HepG2 (cell line): ENCODE data around the gene TNFSF12. TPM values are rescaled to one million over a fixed set of nuclear protein-coding genes. Genes with fewer than 3 reads are reported as not detected.

Experiments
- ATAD3A ChIP-seq: sonication (generic); formaldehyde crosslinking; IDR thresholded peaks from 2 replicates; pipeline ENCODE4 v1.4.0; 2020; ENCODE audit warnings: missing genetic modification reagents
- BORCS8-MEF2B ChIP-seq: sonication (generic); formaldehyde crosslinking; IDR thresholded peaks from 2 replicates; pipeline ENCODE4 v1.8.0; 2022; ENCODE audit warnings: mild to moderate bottlenecking, missing genetic modification reagents
- EP300 ChIP-seq, 3 experiments: sonication (generic) in 1 of 3; formaldehyde crosslinking in 1 of 3; IDR thresholded peaks; 2 replicates each; pipeline versions ENCODE4 v1.5.1 to v1.6.1; 2011 to 2020; ENCODE audit warnings: low read depth in 2 of 3, low read length in 2 of 3, borderline replicate concordance in 1 of 3, improper control_type of control experiment in 1 of 3, mild to moderate bottlenecking in 1 of 3, missing genetic modification reagents in 1 of 3, moderate library complexity in 1 of 3
- HNRNPH1 ChIP-seq: fragments of 200-400 bp; formaldehyde crosslinking; optimal IDR thresholded peaks from 2 replicates; pipeline ENCODE3; 2017; ENCODE audit warnings: mild to moderate bottlenecking, low read depth, low read length
- KDM1A ChIP-seq: IDR thresholded peaks from 2 replicates; pipeline ENCODE4 v1.6.1; 2016; ENCODE audit warnings: missing compliant biosample characterization
- NRL ChIP-seq: sonication (generic); formaldehyde crosslinking; IDR thresholded peaks from 2 replicates; pipeline ENCODE4 v1.5.0; 2020; ENCODE audit warnings: missing genetic modification reagents, mild to moderate bottlenecking, moderate library complexity, borderline replicate concordance
- PAWR ChIP-seq: sonication (generic); formaldehyde crosslinking; IDR thresholded peaks from 2 replicates; pipeline ENCODE4 v1.4.0; 2020; ENCODE audit warnings: missing genetic modification reagents, mild to moderate bottlenecking, borderline replicate concordance
- PCBP2 ChIP-seq: fragments of 200-400 bp; formaldehyde crosslinking; optimal IDR thresholded peaks from 2 replicates; pipeline ENCODE3; 2018; ENCODE audit warnings: low read length, low read depth; ENCODE audit not compliant: poor library complexity, severe bottlenecking
- RBM39 ChIP-seq: fragments of 200-400 bp; formaldehyde crosslinking; IDR thresholded peaks from one replicate; pipeline ENCODE4 v1.6.1; 2018; ENCODE audit warnings: antibody characterized with exemption, mild to moderate bottlenecking, low read depth, low read length; ENCODE audit not compliant: poor library complexity, severe bottlenecking
- SAP130 ChIP-seq: IDR thresholded peaks from 2 replicates; pipeline ENCODE4 v1.6.1; 2016; ENCODE audit warnings: low read depth
- SRSF4 ChIP-seq: fragments of 200-400 bp; formaldehyde crosslinking; IDR thresholded peaks from one replicate; pipeline ENCODE4 v1.6.1; 2018; ENCODE audit warnings: mild to moderate bottlenecking, low read depth, low read length, moderate library complexity; ENCODE audit not compliant: poor library complexity, severe bottlenecking
- THAP11 ChIP-seq: IDR thresholded peaks from 2 replicates; pipeline ENCODE4 v1.6.1; 2016; ENCODE audit warnings: missing biosample characterization, missing genetic modification reagents
- XRCC5 ChIP-seq: fragments of 200-400 bp; formaldehyde crosslinking; optimal IDR thresholded peaks from 2 replicates; pipeline ENCODE3; 2017; ENCODE audit warnings: mild to moderate bottlenecking, low read length
- ZBTB7B ChIP-seq: sonication (generic); formaldehyde crosslinking; IDR thresholded peaks from 2 replicates; pipeline ENCODE4 v1.4.0; 2020; ENCODE audit warnings: missing genetic modification reagents
- ZFY ChIP-seq: sonication (generic); formaldehyde crosslinking; IDR thresholded peaks from 2 replicates; pipeline ENCODE4 v1.4.0; 2020; ENCODE audit warnings: missing genetic modification reagents
- ZNF292 ChIP-seq: sonication (generic); formaldehyde crosslinking; IDR thresholded peaks from 2 replicates; pipeline ENCODE4 v1.8.1; 2022; ENCODE audit warnings: mild to moderate bottlenecking, low read depth, missing genetic modification reagents, borderline replicate concordance
- ZNF432 ChIP-seq: sonication (generic); formaldehyde crosslinking; IDR thresholded peaks from 2 replicates; pipeline ENCODE4 v1.5.0; 2020; ENCODE audit warnings: missing genetic modification reagents, mild to moderate bottlenecking, borderline replicate concordance
- ZNF589 ChIP-seq: sonication (generic); formaldehyde crosslinking; conservative IDR thresholded peaks from 2 replicates; pipeline ENCODE4 v1.8.0; 2022; ENCODE audit warnings: mild to moderate bottlenecking, moderate library complexity, missing genetic modification reagents
- ZNF713 ChIP-seq: sonication (generic); formaldehyde crosslinking; IDR thresholded peaks from 2 replicates; pipeline ENCODE4 v1.4.0; 2020; ENCODE audit warnings: mild to moderate bottlenecking, missing genetic modification reagents
- ZNF724P ChIP-seq: sonication (generic); formaldehyde crosslinking; IDR thresholded peaks from 2 replicates; pipeline ENCODE4 v1.8.0; 2022; ENCODE audit warnings: missing genetic modification reagents, borderline replicate concordance
- ZNF773 ChIP-seq: sonication (generic); formaldehyde crosslinking; IDR thresholded peaks from 2 replicates; pipeline ENCODE4 v1.4.0; 2020; ENCODE audit warnings: missing genetic modification reagents, borderline replicate concordance
- polyA plus RNA-seq, 8 experiments: library from polyadenylated mRNA; depleted of rRNA in 3 of 8; stranded (reverse) in 7 of 8; unstranded in 1 of 8; fragments of >200 nt; fragmentation: Illumina TruSeq in 4 of 8; extraction: Trizol in 4 of 8; gene quantifications; 2 replicates each; pipeline versions ENCODE4 v1.2.1 to v1.2.3, GENCODE V29; 2011 to 2016; ENCODE audit warnings: low read depth in 4 of 8, missing spikeins in 1 of 8, mixed read lengths in 1 of 8; ENCODE audit not compliant: insufficient read depth in 1 of 8
- total RNA-seq, 5 experiments: library from RNA; depleted of rRNA; stranded (reverse); fragments of >200 nt; fragmentation: Illumina TruSeq; extraction: Trizol; gene quantifications; 2 replicates each; pipeline ENCODE4 v1.2.3, GENCODE V29; 2016; ENCODE audit warnings: low read depth in 1 of 5
- TF ChIP-seq, protein P1 (sequence below): sonication (generic); formaldehyde crosslinking; IDR thresholded peaks from 2 replicates; pipeline ENCODE4 v1.4.0; 2020; ENCODE audit warnings: low read depth, mild to moderate bottlenecking, missing genetic modification reagents
- TF ChIP-seq, protein P2 (sequence below): IDR thresholded peaks from 2 replicates; pipeline ENCODE4 v1.6.1; 2012; ENCODE audit warnings: inconsistent platforms
- TF ChIP-seq, protein P3 (sequence below): sonication (generic); formaldehyde crosslinking; IDR thresholded peaks from 2 replicates; pipeline ENCODE4 v1.4.0; 2020; ENCODE audit warnings: missing genetic modification reagents
- TF ChIP-seq, protein P4 (sequence below): sonication (generic); formaldehyde crosslinking; IDR thresholded peaks from 2 replicates; pipeline ENCODE4 v1.4.0; 2020; ENCODE audit warnings: mild to moderate bottlenecking, missing genetic modification reagents

The TNFSF12 gene
- total and polyA plus RNA-seq, 2 of the 13 experiments (the other 11 are each of a cell fraction or from before 2014, with no cell fraction given): 0.93 to 7.2 TPM

DNA sequence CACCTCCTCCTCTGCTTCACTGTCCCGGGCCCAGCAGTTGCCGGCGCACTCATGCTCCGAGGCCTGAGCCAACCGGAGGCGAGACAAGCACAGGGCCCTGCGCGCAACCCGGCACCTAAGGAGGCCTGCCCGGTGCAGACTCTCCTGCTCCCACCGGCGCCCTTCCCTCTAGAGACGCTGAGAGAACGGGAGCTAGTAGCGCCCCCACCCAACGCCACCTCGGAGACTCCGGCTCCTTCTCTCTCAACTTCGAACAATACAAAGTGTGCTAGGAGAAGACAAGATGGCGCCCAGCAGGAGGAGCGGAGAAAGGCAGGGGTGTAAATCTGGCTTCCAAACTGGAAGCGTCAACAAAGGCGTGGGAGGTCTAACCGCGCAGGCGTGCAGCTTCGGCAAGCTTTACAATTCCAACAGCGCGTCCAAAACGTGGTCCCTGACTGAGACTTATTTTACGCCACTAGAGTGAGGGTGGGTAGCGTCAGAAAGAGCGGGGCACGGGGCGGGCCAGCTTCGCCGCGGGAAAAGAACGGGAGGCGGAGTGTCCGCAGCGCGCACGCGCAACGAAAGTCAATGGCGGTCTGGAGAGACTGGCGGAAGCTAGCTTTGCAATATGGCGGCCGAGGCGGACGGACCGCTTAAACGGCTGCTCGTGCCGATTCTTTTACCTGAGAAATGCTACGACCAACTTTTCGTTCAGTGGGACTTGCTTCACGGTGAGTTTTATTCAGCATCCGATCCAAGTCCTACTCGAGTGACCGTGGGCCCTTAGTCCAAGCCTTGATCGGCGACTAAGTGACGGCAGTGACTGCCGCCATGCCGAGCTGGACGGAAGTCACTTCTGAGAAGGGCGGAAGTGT lies 34.6 kb downstream of the TNFSF12 start, which contains the start of gene MPDU1 (continued):
- TF ChIP-seq PCBP2 (no peak), RBM39 (no peak), ZNF589 (no peak; the same call in 1 of the 2 replicates), PAWR (no peak), BORCS8-MEF2B (CRISPR knock-in tag) (peak; percentile 70), HNRNPH1 (no peak), SRSF4 (no peak), ATAD3A (CRISPR knock-in tag) (no peak), ZFY (peak; percentile 66), XRCC5 (peak; percentile 67), ZNF724P (peak; percentile 50), ZNF432 (CRISPR knock-in tag) (no peak), ZNF713 (CRISPR knock-in tag) (no peak), ZNF773 (CRISPR knock-in tag) (0 out of 2 replicates have a peak, but pooled peaks have one; percentile 58), NRL (CRISPR knock-in tag) (no peak; the same call in 1 of the 2 replicates), ZBTB7B (CRISPR knock-in tag) (0 out of 2 replicates have a peak, but pooled peaks have one; percentile 25), THAP11 (CRISPR knock-in tag) (peak; percentile 90), KDM1A (CRISPR knock-in tag) (no peak), ZNF292 (CRISPR knock-in tag) (peak; percentile 28; the same call in 1 of the 2 replicates), SAP130 (CRISPR knock-in tag) (peak; percentile 78), EP300 (IDR thresholded peaks at IDR 0.05; ENCODE audit: low read depth in 2 of 2, low read length in 2 of 2) (0 out of 4 replicates have a peak, but pooled peaks of 1 of the 2 experiments have one; percentile 18), EP300 (CRISPR knock-in tag; IDR thresholded peaks at IDR 0.05; ENCODE audit: borderline replicate concordance) (peak; percentile 8; the same call in 1 of the 2 replicates)
- TF ChIP-seq, protein P1, sequence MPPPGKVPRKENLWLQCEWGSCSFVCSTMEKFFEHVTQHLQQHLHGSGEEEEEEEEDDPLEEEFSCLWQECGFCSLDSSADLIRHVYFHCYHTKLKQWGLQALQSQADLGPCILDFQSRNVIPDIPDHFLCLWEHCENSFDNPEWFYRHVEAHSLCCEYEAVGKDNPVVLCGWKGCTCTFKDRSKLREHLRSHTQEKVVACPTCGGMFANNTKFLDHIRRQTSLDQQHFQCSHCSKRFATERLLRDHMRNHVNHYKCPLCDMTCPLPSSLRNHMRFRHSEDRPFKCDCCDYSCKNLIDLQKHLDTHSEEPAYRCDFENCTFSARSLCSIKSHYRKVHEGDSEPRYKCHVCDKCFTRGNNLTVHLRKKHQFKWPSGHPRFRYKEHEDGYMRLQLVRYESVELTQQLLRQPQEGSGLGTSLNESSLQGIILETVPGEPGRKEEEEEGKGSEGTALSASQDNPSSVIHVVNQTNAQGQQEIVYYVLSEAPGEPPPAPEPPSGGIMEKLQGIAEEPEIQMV (CRISPR knock-in tag): peak; percentile 59; the same call in 1 of the 2 replicates
- TF ChIP-seq, protein P2, sequence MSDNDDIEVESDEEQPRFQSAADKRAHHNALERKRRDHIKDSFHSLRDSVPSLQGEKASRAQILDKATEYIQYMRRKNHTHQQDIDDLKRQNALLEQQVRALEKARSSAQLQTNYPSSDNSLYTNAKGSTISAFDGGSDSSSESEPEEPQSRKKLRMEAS: peak; percentile 91
- TF ChIP-seq, protein P3, sequence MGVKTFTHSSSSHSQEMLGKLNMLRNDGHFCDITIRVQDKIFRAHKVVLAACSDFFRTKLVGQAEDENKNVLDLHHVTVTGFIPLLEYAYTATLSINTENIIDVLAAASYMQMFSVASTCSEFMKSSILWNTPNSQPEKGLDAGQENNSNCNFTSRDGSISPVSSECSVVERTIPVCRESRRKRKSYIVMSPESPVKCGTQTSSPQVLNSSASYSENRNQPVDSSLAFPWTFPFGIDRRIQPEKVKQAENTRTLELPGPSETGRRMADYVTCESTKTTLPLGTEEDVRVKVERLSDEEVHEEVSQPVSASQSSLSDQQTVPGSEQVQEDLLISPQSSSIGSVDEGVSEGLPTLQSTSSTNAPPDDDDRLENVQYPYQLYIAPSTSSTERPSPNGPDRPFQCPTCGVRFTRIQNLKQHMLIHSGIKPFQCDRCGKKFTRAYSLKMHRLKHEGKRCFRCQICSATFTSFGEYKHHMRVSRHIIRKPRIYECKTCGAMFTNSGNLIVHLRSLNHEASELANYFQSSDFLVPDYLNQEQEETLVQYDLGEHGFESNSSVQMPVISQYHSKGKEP (CRISPR knock-in tag): 0 out of 2 replicates have a peak, but pooled peaks have one; percentile 22
- TF ChIP-seq, protein P4, sequence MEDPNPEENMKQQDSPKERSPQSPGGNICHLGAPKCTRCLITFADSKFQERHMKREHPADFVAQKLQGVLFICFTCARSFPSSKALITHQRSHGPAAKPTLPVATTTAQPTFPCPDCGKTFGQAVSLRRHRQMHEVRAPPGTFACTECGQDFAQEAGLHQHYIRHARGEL (CRISPR knock-in tag): no peak
